HG02943 (cell line): ENCODE data around the gene PUS1.

ENCODE experiments used
- ATAC-seq: cut with Tn5 transposase; IDR thresholded peaks from one replicate; pipeline ENCODE4 v1.9.1; 2021; ENCODE audit warnings: mild to moderate bottlenecking, low read depth, moderate library complexity; ENCODE audit not compliant: unreplicated experiment

The PUS1 gene

DNA sequence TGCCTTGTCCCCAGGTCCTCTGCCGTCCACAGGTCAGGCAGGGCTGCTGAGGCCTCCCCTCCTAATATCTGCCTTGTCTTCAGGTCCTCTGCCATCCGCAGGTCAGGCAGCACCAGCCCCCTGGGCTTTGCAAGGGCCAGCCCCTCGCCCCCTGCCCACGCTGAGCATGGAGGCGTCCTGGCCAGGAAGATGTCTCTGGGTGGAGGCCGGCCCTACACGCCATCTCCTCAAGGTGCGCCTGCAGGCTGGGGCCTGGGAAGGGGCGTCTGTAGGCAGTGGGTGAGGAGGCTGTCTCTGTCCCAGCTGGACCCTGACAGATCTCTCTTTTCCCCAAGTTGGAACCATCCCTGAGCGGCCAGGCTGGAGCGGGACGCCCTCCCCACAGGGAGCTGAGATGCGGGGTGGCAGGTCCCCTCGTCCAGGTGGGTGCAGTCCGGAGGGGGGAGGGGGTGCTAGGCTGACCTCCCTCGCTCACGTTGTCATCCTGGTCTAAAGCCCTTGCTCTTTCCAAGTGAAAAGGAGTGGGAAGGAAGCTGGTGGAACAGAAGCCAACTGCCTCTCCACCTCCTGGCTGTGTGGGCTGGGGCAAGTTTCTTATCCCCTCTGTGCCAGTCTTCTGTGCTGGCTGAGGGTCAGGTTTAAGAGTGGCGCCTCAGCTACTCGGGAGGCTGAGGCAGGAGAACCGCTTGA lies 13.9 kb upstream of the PUS1 start:
- ATAC-seq: no peak

DNA sequence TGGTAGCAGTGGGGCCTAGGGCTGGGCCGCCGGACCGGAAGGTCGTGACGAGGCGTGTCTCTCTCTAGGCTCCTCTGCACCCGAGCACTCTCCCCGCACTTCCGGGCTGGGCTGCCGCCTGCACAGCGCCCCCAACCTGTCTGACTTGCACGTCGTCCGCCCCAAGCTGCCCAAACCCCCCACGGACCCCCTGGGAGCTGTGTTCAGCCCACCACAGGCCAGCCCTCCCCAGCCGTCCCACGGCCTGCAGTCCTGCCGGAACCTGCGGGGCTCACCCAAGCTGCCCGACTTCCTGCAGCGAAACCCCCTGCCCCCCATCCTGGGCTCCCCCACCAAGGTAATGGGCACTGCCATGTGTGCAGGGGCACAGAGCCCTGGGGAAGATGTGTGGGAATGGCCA lies 13.3 kb upstream of the PUS1 start:
- no peak for ATAC-seq

DNA sequence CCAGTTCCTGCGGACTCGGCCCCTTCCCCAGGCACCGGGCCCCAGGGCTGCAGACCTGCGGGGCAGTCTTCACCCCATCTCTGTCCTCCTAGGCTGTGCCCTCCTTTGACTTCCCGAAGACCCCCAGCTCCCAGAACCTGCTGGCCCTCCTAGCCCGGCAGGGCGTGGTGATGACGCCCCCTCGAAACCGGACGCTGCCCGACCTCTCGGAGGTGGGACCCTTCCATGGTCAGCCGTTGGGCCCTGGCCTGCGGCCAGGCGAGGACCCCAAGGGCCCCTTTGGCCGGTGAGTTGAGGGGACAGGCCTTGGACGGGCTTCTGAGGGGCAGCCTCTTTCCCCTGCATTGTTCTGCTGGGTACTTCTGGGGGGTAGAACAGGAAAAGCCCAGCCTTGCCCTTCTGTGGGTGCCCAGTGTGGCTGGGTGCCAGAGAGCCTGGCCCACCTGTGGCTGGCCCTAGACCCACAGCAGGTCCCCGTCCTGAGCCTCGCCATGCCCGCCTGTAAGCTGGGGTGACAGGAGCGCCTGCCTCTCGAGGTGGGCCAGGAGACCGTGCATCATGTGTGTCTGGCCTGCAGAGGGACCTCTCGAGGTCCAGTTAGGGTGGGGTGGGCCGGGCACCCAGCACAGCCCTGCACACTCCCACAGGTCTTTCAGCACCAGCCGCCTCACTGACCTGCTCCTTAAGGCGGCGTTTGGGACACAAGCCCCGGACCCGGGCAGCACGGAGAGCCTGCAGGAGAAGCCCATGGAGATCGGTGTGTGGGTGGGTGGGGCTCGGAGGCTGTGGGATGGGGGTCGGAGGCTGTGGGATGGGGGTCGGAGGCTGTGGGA lies 12.6 kb upstream of the PUS1 start:
- no peak for ATAC-seq

DNA sequence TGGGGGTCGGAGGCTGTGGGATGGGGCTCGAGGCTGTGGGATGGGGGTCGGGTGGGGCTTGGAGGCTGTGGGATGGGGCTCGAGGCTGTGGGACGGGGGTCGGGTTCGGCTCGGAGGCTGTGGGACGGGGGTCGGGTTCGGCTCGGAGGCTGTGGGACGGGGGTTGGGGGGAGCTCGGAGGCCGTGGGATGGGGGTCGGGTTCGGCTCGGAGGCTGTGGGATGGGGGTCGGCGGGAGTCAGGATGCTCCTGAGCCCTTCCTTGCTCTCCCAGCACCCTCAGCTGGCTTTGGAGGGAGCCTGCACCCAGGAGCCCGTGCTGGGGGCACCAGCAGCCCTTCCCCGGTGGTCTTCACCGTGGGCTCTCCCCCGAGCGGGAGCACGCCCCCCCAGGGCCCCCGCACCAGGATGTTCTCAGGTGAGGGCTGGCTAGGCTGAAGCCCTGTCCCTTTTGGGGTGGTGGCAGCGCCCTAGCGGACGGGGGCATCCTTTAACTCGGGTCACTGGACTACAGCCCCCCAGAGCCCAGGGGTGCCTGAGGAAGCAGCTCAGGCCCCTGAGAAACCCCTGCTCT lies 11.9 kb upstream of the PUS1 start:
- ATAC-seq: no peak

DNA sequence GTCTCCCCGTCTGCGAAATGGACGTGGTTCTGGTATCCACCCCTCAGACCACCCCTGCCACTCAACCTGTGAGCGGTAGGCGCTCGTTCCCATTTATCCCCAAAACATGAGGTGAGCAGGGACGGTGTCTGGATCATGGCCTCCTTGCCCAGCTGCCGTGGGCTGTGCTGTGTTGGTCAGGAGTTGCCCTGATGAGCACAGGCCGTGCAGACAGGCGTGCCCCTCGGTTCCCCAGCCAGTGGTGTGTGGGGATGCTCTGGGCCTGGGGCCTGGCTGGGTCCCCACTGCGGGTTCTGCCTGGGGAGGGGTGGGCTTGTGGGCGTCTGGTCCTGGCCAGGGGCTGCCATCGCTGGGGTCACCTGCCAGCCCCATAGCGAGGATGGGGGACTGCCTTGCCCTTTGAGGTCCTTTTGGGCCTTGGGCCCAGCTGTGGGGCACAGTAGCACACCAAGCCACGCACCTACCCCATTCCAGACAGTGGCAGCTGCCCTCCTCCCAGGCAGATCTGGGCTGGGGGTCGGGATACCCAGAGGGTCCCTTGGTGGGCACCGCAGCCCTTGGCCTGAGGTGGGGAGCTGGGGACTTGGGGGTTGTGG lies 11.3 kb upstream of the PUS1 start:
- ATAC-seq: no peak

DNA sequence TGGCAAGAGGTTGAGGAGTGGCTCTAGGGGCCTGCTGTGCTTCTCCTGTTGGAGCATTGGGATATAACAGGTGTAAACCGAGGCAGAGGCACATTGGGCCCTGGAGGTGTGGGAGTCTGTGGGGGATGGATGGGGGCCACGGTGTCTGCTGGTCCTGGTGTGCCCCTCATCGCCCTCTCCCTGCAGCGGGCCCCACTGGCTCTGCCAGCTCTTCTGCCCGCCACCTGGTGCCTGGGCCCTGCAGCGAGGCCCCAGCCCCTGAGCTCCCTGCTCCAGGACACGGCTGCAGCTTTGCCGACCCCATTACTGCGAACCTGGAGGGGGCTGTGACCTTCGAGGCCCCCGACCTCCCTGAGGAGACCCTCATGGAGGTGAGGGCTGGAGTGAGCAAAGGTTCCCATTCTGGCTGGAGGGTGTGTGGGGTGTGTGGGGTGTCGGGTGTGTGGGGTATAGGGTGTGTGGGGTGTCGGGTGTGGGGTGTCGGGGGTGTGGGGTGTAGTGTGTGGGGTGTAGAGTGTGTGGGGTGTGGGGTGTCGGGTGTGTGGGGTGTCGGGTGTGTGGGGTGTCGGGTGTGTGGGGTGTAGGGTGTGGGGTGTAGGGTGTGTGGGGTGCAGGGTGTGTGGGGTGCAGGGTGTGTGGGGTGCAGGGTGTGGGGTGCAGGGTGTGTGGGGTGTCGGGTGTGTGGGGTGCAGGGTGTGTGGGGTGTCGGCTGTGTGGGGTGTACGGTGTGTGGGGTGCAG lies 10.6 kb upstream of the PUS1 start:
- ATAC-seq: no peak

DNA sequence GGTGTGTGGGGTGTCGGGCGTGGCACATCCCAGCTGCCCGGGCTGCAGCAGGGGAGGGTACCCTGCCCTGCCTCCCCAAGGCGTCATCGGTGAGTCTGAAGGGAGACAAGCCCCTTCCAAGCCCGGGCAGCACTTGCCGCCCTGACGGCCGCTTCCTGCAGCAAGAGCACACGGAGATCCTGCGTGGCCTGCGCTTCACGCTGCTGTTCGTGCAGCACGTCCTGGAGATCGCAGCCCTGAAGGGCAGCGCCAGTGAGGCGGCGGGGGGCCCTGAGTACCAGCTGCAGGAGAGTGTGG lies 10.1 kb upstream of the PUS1 start:
- no peak for ATAC-seq

DNA sequence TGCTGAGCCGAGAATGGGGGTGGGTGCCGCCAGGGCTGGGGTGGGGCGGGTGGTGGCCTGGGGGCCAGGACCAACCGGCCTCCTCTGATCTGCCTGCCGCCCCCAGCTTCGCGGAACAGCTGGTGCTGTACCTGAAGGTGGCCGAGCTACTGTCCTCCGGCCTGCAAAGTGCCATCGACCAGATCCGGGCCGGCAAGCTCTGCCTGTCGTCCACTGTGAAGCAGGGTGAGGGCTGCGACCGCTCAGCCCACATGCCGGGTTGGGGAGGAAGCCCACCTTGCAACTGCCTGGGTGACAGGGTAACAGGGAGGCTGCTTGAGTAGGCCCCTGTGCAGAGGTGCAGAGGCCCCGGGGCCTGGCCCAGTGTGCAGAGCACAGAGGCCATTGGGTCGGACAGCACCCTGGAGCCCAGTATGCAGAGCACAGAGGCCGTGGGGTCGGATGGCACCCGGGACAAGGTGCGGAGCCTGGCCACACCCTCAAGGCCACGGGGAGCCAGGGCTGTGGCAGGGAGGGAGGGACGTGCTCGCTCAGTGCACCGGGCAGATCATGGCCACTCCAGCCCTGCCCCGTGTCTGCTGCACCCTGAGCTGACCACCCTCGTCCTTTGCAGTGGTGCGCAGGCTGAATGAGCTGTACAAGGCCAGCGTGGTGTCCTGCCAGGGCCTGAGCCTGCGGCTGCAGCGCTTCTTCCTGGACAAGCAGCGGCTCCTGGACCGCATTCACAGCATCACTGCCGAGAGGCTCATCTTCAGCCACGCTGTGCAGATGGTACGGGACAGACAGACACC lies 9.5 kb upstream of the PUS1 start:
- ATAC-seq: no peak

DNA sequence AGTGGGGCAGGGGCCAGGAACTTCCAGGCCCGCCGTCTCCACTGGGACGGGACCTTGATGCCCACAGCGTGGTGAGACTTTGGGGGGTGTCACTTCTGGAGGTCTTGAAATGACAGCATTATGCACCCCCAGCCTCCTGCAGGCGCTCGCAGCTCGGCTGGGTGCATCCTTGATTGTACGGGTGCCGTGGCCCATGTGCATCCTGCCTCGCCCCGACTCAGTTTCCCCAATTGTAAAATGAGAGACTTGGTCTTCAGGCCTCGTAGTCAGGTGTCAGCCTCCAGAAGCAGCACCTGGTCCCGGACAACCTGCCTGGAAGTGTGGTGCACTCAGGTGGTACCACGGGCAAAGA lies 8.9 kb upstream of the PUS1 start:
- no peak for ATAC-seq

DNA sequence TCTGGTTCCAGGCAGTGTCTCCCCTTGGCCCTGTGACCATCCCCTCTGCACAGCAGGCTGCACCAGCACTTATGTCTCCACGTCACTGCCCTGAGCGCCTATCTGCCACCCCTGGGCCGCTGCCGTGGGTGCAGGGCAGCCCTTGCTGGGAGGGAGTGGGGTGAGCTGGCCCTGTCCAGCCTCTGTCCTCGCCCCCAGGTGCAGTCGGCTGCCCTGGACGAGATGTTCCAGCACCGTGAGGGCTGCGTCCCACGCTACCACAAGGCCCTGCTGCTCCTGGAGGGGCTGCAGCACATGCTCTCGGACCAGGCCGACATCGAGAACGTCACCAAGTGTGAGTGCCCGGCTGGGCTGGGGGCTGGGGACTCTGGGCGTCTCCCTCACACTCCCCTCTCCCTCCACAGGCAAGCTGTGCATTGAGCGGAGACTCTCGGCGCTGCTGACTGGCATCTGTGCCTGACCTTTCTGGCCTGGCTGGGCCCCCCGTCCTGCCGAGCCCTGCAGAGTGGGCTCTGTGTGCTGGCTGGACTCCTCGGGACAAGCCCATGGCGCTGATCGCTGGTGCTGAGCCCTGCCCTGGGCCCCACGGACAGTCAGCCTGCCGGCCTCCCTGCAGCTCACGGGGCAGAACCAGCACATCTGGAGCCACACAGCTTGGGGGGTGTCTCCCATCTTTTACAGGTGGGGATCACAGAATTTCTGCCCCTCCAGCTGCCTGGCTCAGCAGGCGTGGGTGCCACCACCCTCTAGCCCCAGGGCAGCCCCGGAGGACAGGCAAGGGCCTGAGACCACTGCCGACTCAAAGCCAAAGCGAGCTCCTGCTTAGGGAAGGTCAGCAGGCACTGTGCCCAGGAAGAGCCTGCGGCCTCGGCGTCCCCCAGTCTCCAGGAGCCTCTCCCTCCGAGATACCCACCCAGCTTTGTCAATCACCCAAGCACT lies 7.9 kb upstream of the PUS1 start:
- ATAC-seq: no peak

DNA sequence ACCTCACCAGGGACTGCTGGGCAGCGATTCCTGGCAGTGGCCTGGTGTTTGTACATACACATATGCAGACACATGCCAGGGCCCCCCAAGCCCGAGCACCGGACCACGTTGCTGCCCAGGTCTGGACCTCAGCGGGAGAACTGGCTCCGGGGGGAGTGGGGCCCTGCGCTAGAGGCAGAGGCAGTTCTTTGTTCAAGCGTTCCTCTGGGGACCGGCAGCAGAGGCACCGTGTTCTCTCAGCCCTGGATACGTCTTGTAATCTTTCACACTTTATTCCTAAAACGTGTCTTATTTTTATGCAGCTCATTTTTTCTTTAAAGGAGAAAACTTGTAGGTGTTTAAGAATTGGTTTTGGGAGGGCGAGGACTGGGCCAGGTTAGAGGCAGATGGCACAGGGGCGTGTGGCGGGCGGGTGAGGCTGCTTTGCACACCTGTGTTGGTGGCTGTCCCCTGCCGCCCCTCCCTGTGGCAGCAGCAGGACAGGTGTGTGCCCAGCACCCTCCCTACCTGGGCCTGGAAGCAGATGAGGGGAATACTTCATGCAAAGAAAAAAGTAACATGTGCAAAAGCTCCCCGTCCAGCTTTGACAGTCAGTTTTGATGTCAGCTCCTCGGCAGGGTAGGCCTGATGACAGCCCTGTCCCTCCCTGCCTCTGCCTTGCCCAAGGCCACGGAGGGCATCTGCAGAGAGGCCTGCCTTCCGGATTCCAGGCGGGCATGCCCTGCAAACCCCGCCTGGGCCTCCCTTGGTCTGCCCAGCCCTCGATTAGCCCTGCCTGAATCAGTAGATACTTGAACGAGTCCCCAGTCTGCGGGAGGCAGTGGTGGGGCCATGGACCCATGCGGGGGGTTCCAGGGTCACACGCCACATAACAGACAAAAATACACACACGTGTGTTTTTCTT lies 7.0 kb upstream of the PUS1 start:
- no peak for ATAC-seq

DNA sequence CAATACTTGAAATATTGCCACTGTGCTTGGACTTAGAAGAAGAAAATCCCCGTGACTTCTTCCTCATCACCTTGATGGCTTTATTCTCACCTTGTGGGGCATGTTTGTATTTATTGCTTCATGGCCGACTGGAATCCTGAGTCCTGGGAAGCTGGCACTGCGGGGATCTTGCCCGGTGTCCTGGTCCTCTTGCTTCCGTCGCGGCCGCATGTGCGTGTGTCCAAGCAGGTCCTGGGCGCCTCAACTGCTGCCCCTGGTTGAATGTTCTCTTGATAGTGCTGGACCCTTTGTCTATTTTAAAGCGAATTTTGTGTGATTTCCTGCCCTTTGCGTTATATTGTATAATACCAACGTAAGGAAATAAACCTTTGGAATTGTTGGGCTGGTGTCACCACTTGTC lies 6.3 kb upstream of the PUS1 start:
- ATAC-seq: no peak

DNA sequence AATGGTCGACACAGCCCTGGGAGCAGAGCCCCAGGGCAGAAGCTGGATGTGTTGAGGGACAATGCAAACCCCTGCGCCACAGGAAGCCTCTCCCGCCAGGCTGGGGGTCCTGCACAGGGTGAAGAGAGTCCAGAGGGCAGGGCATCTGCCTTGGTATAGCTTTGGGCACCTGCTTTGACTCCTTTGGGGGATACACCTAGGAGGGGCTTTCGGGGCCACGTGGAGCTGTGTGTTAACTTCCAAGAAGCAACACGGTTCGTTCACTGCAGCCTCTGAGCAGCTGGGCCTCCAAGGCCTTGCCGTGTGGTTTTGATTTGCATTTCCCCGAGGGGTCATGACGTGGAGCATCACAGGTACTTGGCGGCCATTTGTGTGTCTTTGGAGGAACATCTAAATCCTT lies 5.8 kb upstream of the PUS1 start:
- ATAC-seq: peak; percentile 74

DNA sequence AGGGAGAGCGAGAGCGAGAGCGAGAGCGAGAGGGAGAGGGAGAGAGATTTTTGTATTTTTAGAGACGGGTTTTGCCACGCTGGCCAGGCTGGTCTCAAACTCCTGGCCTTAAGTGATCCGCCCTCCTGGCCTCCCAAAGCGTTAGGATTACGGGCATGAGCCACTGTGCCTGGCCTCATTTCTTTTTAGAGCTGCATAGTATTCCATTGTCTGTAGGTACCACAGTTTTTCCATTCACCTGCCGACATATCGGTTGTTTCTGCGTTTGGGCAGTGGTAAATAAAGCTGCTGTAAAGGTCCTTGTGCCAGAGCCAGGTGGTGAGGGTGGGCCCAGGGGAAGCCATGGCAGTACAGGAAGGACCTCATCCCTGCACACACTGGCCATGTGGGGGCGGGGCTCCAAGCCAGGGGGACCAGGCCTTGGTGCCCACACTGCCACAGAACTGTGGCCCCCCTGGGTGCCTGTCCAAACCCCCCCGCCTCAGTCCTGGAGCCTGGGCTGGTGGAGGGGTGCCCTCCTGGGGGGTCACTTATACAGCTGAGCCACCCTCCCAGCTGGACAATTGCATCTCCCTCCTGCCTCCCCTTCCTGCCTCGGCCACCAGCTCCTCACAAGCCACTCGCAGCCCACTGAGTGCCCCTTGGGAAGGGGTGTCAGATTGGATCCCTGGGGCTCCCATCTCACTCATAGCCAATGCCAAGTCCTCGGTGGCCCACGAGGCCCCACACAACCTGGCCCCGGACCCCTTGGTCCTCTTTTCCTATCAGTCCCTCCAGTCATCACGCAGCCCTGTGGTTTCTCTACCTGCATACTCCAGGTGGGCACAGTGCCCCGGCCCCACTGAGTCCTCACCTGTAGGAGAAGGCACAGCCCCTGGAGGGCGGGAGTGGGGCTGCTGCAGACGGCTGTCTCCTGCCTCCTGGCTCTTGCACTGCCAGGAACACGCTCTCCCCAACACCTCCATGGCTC lies 1.7 kb upstream of the PUS1 start:
- no peak for ATAC-seq

DNA sequence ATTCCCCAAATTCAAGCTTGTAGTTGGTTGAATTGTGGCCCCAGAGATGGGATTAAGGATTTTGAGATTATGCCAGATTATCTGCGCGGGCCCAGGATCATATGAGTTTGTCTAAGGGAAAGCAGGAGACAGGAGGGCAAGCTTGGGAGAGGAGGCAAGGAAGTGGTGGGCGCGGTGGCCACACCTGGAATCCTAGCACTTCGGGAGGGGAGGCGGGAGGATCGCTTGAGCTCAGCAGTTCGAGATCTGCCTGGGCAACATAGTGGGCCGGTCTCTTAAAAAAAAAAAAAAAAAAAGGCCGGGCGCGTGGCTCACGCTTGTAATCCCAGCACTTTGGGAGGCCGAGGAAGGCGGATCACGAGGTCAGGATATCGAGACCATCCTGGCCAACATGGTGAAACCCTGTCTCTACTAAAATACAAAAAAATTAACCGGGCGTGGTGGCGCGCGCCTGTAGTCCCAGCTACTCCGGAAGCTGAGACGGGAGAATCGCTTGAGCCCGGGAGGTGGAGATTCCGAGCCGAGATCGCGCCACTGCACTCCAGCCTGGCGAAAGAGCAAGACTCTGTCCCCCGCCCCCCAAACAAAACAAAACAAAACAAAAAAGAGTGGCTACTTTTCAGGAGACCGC lies 881 bp upstream of the PUS1 start:
- peak; percentile 6 for ATAC-seq

DNA sequence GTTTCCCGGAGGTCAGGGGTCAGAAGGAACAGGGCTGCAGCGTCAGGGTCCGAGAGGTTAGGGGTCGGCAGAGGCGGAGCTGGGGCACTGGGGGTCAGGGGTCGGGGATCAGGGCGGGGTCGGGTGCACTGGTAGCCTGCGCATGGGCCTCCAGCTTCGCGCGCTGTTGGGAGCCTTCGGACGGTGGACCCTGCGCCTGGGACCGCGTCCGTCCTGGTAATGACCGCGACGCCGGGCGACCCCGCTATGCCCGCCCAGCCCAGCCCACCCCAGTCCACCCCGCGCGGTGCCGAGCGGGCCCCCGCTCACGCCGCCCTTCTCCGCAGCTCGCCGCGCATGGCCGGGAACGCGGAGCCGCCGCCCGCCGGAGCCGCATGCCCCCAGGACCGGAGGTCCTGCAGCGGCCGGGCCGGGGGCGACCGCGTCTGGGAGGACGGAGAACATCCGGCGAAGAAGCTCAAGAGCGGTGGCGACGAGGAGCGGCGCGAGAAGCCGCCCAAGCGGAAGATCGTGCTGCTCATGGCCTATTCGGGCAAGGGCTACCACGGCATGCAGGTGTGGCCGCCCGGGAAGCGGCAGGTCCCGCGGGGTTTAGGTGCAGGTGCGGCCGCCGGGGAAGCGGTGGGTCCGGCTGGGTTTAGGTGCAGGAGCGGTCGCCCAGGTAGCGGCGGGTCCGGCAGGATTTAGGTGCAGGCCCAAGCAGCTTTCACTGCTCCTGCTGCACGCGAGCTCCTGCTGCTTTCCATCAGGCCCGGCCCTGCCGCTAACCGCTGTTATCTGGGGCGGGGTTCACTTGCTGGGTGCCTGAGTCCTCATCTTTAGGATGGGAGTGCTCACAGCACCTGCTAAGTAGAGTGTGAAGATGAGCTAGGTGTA lies 743 bp downstream of the PUS1 start:
- no peak for ATAC-seq
